Activated naive CD4-positive, alpha-beta T cell (primary cell): ENCODE results near the gene MYH15.

Experiments
- DNase-seq, 4 experiments: peaks; one replicate each; lab custom pipeline; 2025; lab: John Stamatoyannopoulos, UW

Gene MYH15

GRCh38 chr3:108415661-108416060, 94.7 kb downstream of the MYH15 start:
- DNase-seq = no peak

GRCh38 chr3:108414007-108414406, 96.4 kb downstream of the MYH15 start:
- no peak for DNase-seq

- DNase-seq = no peak
These were observed 98.2 kb downstream of the MYH15 start for GRCh38 chr3:108412121-108412750.

- no peak for DNase-seq
These were observed 99.8 kb downstream of the MYH15 start for GRCh38 chr3:108410531-108410984.

GRCh38 chr3:108409800-108410178, 100.6 kb downstream of the MYH15 start:
- DNase-seq = no peak

GRCh38 chr3:108408883-108409799, 101.3 kb downstream of the MYH15 start:
- DNase-seq = no peak

GRCh38 chr3:108407886-108408285, 102.5 kb downstream of the MYH15 start:
- no peak for DNase-seq

GRCh38 chr3:108406661-108407206, 103.7 kb downstream of the MYH15 start:
- no peak for DNase-seq

- no peak for DNase-seq
These were observed 104.2 kb downstream of the MYH15 start for GRCh38 chr3:108406063-108406660.

GRCh38 chr3:108404368-108404767, 106.0 kb downstream of the MYH15 start:
- no peak for DNase-seq

- DNase-seq = no peak
These were observed 106.6 kb downstream of the MYH15 start for GRCh38 chr3:108403686-108404345.

- no peak for DNase-seq
These were observed 107.2 kb downstream of the MYH15 start for GRCh38 chr3:108403198-108403597.

GRCh38 chr3:108401836-108402235, 108.6 kb downstream of the MYH15 start:
- DNase-seq = no peak

GRCh38 chr3:108398510-108398909, 111.9 kb downstream of the MYH15 start:
- no peak for DNase-seq

- no peak for DNase-seq
These were observed 114.1 kb downstream of the MYH15 start for GRCh38 chr3:108396336-108396735.

- DNase-seq = no peak
These were observed 115.8 kb downstream of the MYH15 start for GRCh38 chr3:108394563-108394962.

GRCh38 chr3:108394016-108394415, 116.4 kb downstream of the MYH15 start:
- no peak for DNase-seq

GRCh38 chr3:108393128-108393900, 117.1 kb downstream of the MYH15 start:
- DNase-seq = no peak

- DNase-seq = no peak
These were observed 118.3 kb downstream of the MYH15 start for GRCh38 chr3:108391917-108392593.

- DNase-seq = no peak
These were observed 121.0 kb downstream of the MYH15 start for GRCh38 chr3:108389372-108389771.
